ENCODE results near the gene CD58.

GRCh38 chr1:116466810-116467557 lies 103.8 kb downstream of the CD58 start:
- TF ChIP-seq CTCF (optimal IDR thresholded peaks at IDR 0.05 in 1 of 3, IDR thresholded peaks at IDR 0.05 in 1 of 3, conservative IDR thresholded peaks at IDR 0.05 in 1 of 3; ENCODE audit: extremely low read depth in 1 of 3, insufficient read depth in 2 of 3, low read length in 3 of 3) (no peak), EZH2 (IDR thresholded peaks at IDR 0.05; ENCODE audit: low read length) (no peak)

Data from keratinocyte (primary cell).